ENCODE data around the gene TMPRSS11D. TPM values are rescaled to one million over a fixed set of nuclear protein-coding genes. Genes with fewer than 3 reads are reported as not detected.

TMPRSS11D gene
- total RNA-seq, 2 experiments from 2014 or later, result not detected

DNA sequence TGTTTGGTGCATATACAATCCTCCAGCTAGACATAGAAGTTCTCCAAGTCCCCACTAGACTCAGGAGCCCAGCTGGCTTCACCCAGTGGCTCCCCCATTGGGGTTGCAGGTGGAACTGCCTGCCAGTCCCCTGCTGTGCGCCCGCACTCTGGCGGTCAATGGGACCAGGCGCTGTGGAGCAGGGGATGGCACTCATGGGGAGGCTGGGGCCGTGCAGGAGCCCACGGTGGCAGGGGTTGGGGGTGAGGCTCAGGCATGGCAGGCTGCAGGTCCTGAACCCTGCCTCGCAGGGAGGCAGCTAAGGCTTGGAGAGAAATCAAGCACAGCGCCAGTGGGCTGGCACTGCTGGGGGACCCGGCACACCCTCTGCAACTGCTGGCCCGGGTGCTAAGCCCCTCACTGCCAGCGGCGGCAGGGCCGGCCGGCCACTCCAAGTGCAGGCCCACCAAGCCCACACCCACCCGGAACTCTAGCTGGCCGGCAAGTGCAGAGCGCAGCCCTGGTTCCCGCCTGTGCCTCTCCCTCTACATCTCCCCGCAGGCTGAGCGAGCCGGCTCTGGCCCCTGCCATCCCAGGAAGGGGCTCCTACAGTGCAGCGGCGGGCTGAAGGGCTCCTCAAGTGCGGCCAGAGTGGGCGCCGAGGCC, 12.7 kb upstream of the TMPRSS11D start:
- CTCF ChIA-PET (ENCODE audit: unreplicated experiment), result no interaction called here
- intact Hi-C loops (cut with micrococcal nuclease; ENCODE audit: unreplicated experiment), result no loop called here

GRCh38 chr4:67894659-67895058, 10.9 kb upstream of the TMPRSS11D start:
- POLR2A ChIA-PET, result no interaction called here
- Histone ChIP-seq H3K36me3 (ENCODE audit: insufficient read depth, low read length) (no peaks in the 10 kb centered on the region), H2AFZ (ENCODE audit: low read length) (no peak overlapping the region), H3K79me2 (ENCODE audit: insufficient read depth, low read depth, low read length) (no peaks in the 10 kb centered on the region), H4K20me1 (ENCODE audit: insufficient read depth, low read length) (no peaks in the 10 kb centered on the region), H3K27ac (ENCODE audit: low read depth, low read length, poor library complexity, severe bottlenecking) (no peak overlapping the region), H3K4me3 (ENCODE audit: low read depth, low read length, poor library complexity, severe bottlenecking) (no peak overlapping the region), H3K4me1 (ENCODE audit: insufficient read depth, low read length, poor library complexity, severe bottlenecking) (no peaks in the 10 kb centered on the region), H3K9me3 (ENCODE audit: low read length) (no peaks in the 10 kb centered on the region), H3K4me2 (ENCODE audit: low read length) (no peak overlapping the region), H3K9me2 (ENCODE audit: insufficient read depth, low read length) (no peaks in the 10 kb centered on the region)
- no peak for TF ChIP-seq EZH2phosphoT487 (IDR thresholded peaks at IDR 0.05; ENCODE audit: borderline replicate concordance, low read depth, low read length)
- no peak for DNase-seq (ENCODE audit: low spot score)
- CTCF ChIA-PET (ENCODE audit: unreplicated experiment), result no interaction called here
- BruUV-seq (replicated peaks), result no TSS peak
- intact Hi-C loops (cut with micrococcal nuclease; ENCODE audit: unreplicated experiment), result no loop called here

More for the DNA sequence above, 12.7 kb upstream of the TMPRSS11D start:
- no peak overlapping the region for H3K27ac ChIP-seq (ENCODE audit: low read depth, low read length, poor library complexity, severe bottlenecking)
- H3K36me3 ChIP-seq (ENCODE audit: insufficient read depth, low read length), result no peaks in the 10 kb centered on the region
- POLR2A ChIA-PET, result no interaction called here
- no TSS peak for BruUV-seq (replicated peaks)
- no peak overlapping the region for H3K4me3 ChIP-seq (ENCODE audit: low read depth, low read length, poor library complexity, severe bottlenecking)
- no peaks in the 10 kb centered on the region for H3K79me2 ChIP-seq (ENCODE audit: insufficient read depth, low read depth, low read length)
- no peaks in the 10 kb centered on the region for H3K9me2 ChIP-seq (ENCODE audit: insufficient read depth, low read length)
- no peaks in the 10 kb centered on the region for H3K4me1 ChIP-seq (ENCODE audit: insufficient read depth, low read length, poor library complexity, severe bottlenecking)
- no peak overlapping the region for H3K4me2 ChIP-seq (ENCODE audit: low read length)
- no peaks in the 10 kb centered on the region for H3K9me3 ChIP-seq (ENCODE audit: low read length)
- no peak for TF ChIP-seq CTCF (conservative IDR thresholded peaks at IDR 0.05; ENCODE audit: low read length)
- no peak for TF ChIP-seq EZH2phosphoT487 (IDR thresholded peaks at IDR 0.05; ENCODE audit: borderline replicate concordance, low read depth, low read length)
- H2AFZ ChIP-seq (ENCODE audit: low read length), result no peak overlapping the region
- H4K20me1 ChIP-seq (ENCODE audit: insufficient read depth, low read length), result no peaks in the 10 kb centered on the region
- DNase-seq (ENCODE audit: low spot score), result no peak

GRCh38 chr4:67892905-67893304, 9.1 kb upstream of the TMPRSS11D start:
- no peaks in the 10 kb centered on the region for H4K20me1 ChIP-seq (ENCODE audit: insufficient read depth, low read length)
- no peak for TF ChIP-seq EZH2phosphoT487 (IDR thresholded peaks at IDR 0.05; ENCODE audit: borderline replicate concordance, low read depth, low read length)
- no peak for TF ChIP-seq CTCF (conservative IDR thresholded peaks at IDR 0.05; ENCODE audit: low read length)
- intact Hi-C loops (cut with micrococcal nuclease; ENCODE audit: unreplicated experiment), result no loop called here
- H3K4me2 ChIP-seq (ENCODE audit: low read length), result no peak overlapping the region
- ChIA-PET CTCF (ENCODE audit: unreplicated experiment) (no interaction called here), POLR2A (interaction anchor here (0.6 kb wide), 1 partner anchor 116 kb away, joined by 3 read pairs; no protein-coding TSS in a partner anchor)
- no peak for DNase-seq (ENCODE audit: low spot score)
- no peaks in the 10 kb centered on the region for H3K79me2 ChIP-seq (ENCODE audit: insufficient read depth, low read depth, low read length)
- H2AFZ ChIP-seq (ENCODE audit: low read length), result no peak overlapping the region
- no peak overlapping the region for H3K4me3 ChIP-seq (ENCODE audit: low read depth, low read length, poor library complexity, severe bottlenecking)
- H3K4me1 ChIP-seq (ENCODE audit: insufficient read depth, low read length, poor library complexity, severe bottlenecking), result no peaks in the 10 kb centered on the region
- no peaks in the 10 kb centered on the region for H3K9me2 ChIP-seq (ENCODE audit: insufficient read depth, low read length)
- no peak overlapping the region for H3K27ac ChIP-seq (ENCODE audit: low read depth, low read length, poor library complexity, severe bottlenecking)
- BruUV-seq (replicated peaks), result no TSS peak
- no peaks in the 10 kb centered on the region for H3K36me3 ChIP-seq (ENCODE audit: insufficient read depth, low read length)
- no peaks in the 10 kb centered on the region for H3K9me3 ChIP-seq (ENCODE audit: low read length)
